Left renal cortex interstitium (tissue), 4 donors: ENCODE data around the gene IMP4. TPM values are rescaled to one million over a fixed set of nuclear protein-coding genes. Genes with fewer than 3 reads are reported as not detected.

ENCODE experiments used
- DNase-seq, 4 donors: peaks; one replicate each; pipeline ENCODE4 v3.0.0-alpha.2; 2013; ENCODE audit warnings: low read depth in 4 of 4, low spot score in 2 of 4, missing footprints in 1 of 4
- polyA plus RNA-seq, 4 donors: library from polyadenylated mRNA; unstranded; fragments of 120-200 nt; gene quantifications; one replicate each; pipeline ENCODE4 v1.2.1, GENCODE V29; 2013; ENCODE audit not compliant: insufficient read length in 4 of 4

The IMP4 gene
- polyA plus RNA-seq, 4 donors = 32.9 to 43.6 (median 39.1) TPM

- no peak for DNase-seq
Measured at GRCh38 chr2:130355172-130355577, 12.5 kb downstream of the IMP4 start.

GRCh38 chr2:130355578-130356431, 13.1 kb downstream of the IMP4 start, which contains the start of gene PTPN18:
PTPN18 (plus strand) TSS chr2:130356056; CDS start chr2:130356108, 52 bp downstream.
- peak in 3 of 4 donors; percentile 58 to 75 (median 68) for DNase-seq

- no peak for DNase-seq
Measured at GRCh38 chr2:130357864-130358263, 15.2 kb downstream of the IMP4 start.

- DNase-seq = no peak
Measured at GRCh38 chr2:130358420-130359350, 16.0 kb downstream of the IMP4 start.

GRCh38 chr2:130359466-130359865, 16.8 kb downstream of the IMP4 start:
- no peak for DNase-seq

- DNase-seq = no peak
Measured at GRCh38 chr2:130363479-130363878, 20.8 kb downstream of the IMP4 start.

GRCh38 chr2:130365075-130365474, 22.4 kb downstream of the IMP4 start:
- DNase-seq = no peak

- no peak for DNase-seq
Measured at GRCh38 chr2:130365963-130366362, 23.3 kb downstream of the IMP4 start.

GRCh38 chr2:130366720-130367119, 24.0 kb downstream of the IMP4 start:
- DNase-seq = no peak

- no peak for DNase-seq
Measured at GRCh38 chr2:130368786-130369185, 26.1 kb downstream of the IMP4 start.

- DNase-seq = no peak
Measured at GRCh38 chr2:130369311-130369964, 26.7 kb downstream of the IMP4 start.

- no peak for DNase-seq
Measured at GRCh38 chr2:130369965-130370341, 27.3 kb downstream of the IMP4 start.

- no peak for DNase-seq
Measured at GRCh38 chr2:130370490-130370889, 27.8 kb downstream of the IMP4 start.

- DNase-seq = peak in 1 of 4 donors; percentile 26
Measured at GRCh38 chr2:130371723-130372054, 29.0 kb downstream of the IMP4 start.

- DNase-seq = peak in 2 of 4 donors; percentile 77 to 82
Measured at GRCh38 chr2:130372055-130372832, 29.5 kb downstream of the IMP4 start.

GRCh38 chr2:130372833-130373807, 30.4 kb downstream of the IMP4 start:
- DNase-seq = no peak

GRCh38 chr2:130373808-130374365, 31.2 kb downstream of the IMP4 start:
- DNase-seq = no peak

GRCh38 chr2:130374587-130375290, 32.0 kb downstream of the IMP4 start:
- no peak for DNase-seq
